Measurements from ENCODE around the gene LRPPRC. TPM values are rescaled to one million over a fixed set of nuclear protein-coding genes. Genes with fewer than 3 reads are reported as not detected.
"Not testable (repeated sequence)": the region's sequence is repeated elsewhere in the genome, so short reads cannot be mapped to it uniquely, and the experiment has no call there.

Gene LRPPRC
- total RNA-seq: 108 TPM

DNA sequence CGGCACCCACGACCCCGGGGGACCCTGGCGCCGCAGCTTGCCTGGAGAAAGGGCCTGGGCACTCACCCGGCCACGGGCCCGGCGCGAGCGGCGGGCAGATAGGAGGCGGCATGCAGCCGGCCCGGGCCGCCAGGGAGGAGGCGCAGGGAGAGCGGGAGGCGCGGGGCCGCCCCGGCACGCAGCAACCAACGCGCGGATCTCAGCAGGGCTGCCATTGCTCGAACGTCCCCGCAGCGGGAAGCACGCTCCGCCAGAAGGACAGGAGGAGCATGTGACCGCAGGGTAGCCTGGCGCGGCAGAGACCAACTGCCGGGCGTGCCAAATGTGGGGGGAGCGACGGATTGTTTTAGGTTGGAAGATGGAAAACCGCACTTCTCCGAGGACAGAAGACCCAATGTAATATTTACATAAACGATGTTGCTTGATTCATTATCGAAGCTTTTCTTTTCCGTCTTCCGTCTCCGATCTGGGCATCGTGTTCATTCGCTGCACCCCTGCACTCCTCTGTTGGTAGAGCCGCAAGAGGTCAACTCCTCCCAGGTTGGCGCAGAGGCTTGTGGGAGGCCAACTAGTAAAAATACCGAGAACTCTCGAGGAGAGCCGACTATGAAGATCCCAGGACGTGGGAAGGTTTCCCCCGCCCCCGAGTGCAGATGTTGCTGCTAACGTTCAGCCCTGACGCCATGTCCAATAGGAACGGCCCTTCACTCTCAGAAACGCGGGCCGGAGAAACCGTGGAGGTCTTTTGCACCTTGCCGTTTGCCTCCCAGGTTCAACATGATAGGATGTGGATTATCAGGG, at the start of gene LRPPRC:
Gene LRPPRC, minus strand, starts transcription at position 257 of the 801 bp plus-strand sequence. Its CDS starts 42 bp downstream, at position 215.
- peak; percentile 88 for DNase-seq

GRCh38 chr2:44045061-44045460, 49.3 kb upstream of the LRPPRC start:
- DNase-seq: no peak

GRCh38 chr2:44044281-44044720, 48.5 kb upstream of the LRPPRC start:
- peak; percentile 84 for DNase-seq

DNA sequence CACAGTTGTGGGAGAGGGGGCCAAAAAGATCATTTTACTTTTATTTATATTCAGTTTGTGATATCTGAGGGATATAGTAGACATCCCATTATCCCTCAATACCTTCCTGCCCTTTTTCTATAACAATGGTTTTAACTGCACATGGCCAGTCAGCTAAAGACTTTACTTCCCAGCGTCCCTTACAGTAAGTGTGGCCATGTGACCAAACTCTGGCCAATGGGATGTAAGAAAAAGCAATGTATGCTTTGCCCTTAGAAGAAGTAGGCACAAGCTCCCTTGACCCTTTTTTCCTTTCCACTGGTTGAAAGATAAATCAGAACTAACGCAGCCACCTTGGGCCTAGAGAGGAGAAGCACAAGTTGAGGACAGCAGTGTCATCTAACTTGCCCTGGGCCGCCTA, 44.6 kb upstream of the LRPPRC start:
- no peak for DNase-seq

- DNase-seq: no peak
These were observed 42.5 kb upstream of the LRPPRC start for GRCh38 chr2:44038277-44038676.

DNA sequence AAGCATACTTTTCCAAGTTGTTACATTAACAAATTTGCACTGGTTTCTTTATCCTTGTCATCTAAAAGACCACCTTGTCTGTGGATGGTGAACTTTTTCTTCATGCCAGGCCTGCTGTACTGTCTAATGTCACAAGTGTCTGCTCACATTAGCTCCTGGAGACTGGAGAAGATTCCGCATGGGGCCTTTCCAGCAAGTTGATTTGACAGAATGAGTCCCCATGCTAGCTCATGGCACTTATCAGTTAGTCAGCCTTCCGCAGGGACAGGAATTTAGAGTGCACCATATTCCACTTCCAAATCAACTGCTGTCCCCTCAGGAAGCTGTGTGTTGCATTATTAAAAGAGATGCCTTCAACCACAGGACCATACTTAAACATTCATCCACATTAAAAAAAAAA, 41.4 kb upstream of the LRPPRC start:
- DNase-seq: no peak

DNA sequence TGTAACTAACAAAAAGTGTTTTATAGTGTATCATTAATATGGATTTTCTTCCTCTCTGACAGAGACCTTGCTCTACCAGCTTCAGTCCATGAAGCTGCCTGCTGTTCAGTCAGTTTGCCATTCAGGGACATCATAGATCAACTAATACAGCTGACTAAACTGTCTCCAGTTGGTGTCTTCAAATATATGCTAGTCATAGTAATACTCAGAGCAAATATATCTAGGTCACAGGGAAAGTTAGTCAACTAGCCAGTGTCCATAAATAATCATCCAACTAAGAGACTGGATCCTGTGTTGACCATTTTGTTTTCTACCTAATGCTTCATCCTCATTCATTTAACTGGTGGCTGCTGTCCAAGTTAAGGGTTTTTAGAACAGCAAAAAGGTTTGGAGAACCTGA, 38.2 kb upstream of the LRPPRC start:
- no peak for DNase-seq

GRCh38 chr2:44027076-44027475, 31.3 kb upstream of the LRPPRC start:
- DNase-seq: not testable (repeated sequence)

GRCh38 chr2:44016282-44016681, 20.5 kb upstream of the LRPPRC start:
- DNase-seq: no peak

- DNase-seq: no peak
These were observed 19.4 kb upstream of the LRPPRC start for GRCh38 chr2:44015239-44015638.

- DNase-seq: not testable (repeated sequence)
These were observed 17.4 kb upstream of the LRPPRC start for GRCh38 chr2:44013205-44013604.

DNA sequence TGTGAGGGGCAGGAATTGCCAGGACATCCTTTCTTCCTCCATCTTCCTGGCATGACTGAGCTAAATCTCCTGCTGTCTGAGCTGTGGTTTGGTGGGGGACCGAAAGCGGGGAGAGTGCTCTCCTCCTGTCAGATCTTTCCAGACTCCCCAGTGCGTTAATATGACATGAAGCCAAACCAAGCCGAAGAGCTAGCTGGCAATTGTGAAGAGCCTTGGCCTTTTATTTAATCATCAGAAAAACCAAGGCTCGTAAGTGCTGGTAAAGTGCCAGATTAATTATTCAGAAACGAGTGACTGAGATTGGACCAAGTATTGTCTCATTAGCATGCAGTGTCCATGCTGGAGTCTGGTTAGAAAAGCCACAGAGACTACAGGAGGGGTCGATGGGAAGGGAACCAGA, 14.5 kb upstream of the LRPPRC start:
- DNase-seq: no peak

DNA sequence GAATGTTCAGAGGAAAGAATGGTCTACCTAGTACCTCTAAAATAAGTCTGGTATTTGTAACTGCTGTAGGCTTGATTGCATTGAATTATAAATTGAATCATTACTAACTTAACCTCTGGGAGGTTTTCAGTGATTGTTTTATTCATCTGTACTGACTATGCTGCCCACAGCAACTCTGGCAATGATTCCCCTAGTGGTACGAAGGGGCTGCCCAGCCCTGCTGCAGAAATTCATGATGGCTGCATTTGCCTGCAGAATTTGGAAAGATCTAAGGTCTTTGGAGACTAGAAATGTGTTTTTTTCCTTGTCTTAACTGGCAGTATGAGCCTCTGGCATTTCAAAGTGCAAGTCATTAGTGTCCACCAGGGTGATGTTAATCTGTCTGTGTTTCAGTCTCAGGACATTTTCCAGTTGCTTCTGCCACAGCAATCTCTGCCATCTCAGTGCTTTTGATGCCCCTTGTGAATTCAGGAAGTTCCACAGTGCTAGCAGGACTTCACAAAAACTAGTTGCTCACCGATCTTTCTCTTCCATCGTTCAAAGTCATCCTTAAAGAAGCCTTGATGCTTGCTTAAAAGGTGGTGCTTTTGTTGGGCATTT, 13.4 kb upstream of the LRPPRC start:
- DNase-seq: no peak

- DNase-seq: no peak
These were observed 10.1 kb upstream of the LRPPRC start for GRCh38 chr2:44005846-44006245.

GRCh38 chr2:44004735-44005602, 9.2 kb upstream of the LRPPRC start:
- DNase-seq: no peak

DNA sequence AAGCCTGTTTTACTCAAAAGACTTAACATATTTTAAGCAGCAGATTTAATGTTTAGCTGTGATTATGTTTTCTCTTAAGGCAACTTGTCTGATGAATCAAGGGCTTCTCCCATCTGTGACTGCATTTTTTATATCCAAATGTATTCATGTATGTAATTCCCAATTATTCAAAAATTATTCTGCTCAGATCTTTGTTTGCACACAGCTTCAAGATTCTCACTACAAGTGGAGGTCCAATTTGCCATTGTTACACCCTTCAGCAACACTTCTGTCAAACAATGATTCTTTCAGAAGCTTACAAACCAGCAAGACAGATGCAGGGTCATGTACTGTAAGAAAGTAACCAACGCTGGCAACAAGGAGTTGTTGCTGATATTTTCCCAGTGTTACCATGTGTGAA, 5.9 kb upstream of the LRPPRC start:
- no peak for DNase-seq

DNA sequence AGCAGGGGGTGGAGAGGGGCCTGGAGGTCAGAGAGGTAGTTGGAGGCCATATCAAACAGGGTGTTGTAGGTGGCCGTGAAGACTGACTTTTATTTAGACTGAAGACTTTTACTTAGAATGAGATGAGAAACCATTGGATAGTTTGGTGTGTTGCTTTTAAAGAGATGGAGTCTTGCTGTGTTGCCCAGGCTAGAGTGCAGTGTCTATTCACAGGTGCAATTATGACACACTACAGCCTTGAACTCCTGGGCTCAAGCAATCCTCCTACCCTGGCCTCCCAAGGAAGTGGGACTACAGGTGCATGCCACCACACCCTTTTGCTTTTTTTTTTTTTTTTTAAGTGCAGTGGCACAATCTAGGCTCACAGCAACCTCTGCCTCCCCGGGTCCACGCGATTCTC, 2.5 kb upstream of the LRPPRC start:
- no peak for DNase-seq

DNA sequence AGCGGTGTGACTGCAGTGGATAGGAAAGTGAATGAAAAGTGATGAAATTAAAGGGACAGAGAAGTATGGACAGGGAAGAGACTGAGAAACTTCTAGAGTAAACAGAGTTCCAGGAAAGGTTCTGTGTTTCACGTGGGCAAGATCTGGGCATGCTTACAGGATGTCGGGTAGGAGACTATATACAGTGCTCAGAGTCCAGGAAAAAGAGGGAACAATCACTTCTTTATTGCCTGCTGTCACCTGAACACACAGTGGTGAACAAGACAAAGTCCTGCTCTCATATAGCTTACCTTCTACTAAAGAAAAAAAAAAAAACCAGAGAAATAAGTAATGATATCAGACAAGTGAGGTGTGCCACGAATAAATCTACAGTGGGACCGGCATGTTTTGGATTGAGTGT, 2.4 kb downstream of the LRPPRC start:
- no peak for DNase-seq

DNA sequence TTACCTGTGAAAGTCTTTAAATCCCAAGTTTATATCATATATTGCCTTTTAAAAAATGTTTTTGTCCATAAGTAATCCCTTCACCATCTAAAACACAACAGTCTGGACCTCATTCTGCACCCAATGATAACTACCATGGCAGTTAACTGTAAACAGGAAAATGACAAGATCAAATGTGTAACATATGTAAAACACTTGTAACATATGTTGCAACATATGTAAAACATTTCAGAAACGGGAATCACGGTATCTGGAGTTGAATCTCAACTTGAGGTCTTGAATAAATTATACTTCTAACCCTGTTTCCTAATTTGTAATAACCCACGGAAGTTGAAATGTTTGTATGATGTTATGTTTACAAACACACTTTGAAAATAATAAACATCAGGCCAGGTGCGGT, 6.2 kb downstream of the LRPPRC start:
- DNase-seq: no peak

DNA sequence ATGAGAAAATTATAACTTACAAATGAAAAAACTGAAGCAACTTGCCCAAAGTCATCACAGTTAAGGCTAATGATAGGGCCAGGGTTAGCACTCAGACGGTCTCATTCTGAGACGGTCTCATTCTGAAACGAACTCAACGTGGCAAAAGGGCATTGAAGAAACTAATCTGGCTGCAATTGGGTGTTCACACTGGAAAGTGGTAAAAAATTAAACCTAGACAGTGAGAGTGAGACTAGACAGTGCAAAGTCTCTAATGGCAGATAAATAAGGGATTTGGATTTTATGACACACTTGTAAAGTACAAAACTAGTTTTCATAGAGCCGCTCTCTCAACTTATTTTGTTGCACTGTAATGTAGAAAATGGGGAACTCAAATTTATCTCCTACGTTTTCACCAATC, 9.2 kb downstream of the LRPPRC start:
- DNase-seq: no peak

DNA sequence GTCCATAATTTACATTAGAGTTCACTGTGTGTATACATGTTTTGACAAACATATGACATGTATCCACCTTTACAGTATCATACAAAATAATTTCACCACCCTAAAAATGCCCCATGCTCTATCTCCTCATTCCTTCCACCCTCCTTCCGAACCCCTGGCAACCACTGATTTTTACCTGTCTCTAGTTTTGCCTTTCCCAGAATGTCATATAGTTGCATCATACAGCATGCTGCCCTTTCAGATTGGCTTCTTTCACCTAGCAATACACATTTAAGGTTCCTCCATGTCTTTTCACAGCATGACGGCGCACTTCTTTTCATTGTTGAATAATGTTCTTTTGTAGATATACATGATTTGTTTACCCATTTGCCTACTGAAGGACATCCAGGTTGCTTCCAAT, 10.4 kb downstream of the LRPPRC start:
- DNase-seq: no peak

GRCh38 chr2:43984533-43984932, 11.3 kb downstream of the LRPPRC start:
- no peak for DNase-seq

- DNase-seq: no peak
These were observed 14.9 kb downstream of the LRPPRC start for GRCh38 chr2:43980902-43981301.

All from occipital lobe (tissue), 2 donors.